ENCODE measurements around the gene CCDC181.
A peak's percentile ranks its signal among the peaks of the same experiment; 100 is the strongest.
"Not testable (repeated sequence)": the region's sequence is repeated elsewhere in the genome, so short reads cannot be mapped to it uniquely, and the experiment has no call there.

The CCDC181 gene

DNA sequence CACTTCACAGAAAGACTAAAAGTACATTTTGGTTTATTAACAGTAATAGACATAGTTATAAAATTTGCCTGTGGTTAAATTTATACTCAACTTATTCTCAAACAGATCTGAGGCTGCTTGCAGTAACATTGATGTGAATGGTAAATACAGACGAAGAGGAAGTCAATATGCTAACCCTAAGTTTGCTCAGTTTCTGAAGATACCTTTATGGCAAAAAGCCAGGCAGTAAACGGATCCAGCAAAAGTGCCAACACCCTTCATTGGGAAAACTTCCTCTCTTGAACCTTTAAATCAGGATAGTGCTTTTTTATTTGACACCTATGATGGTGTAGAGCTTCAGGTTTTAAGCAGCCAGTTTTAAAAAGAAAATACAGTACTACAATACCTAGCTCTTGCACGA, 16.6 kb upstream of the CCDC181 start:
- DNase-seq (ENCODE audit: low read depth, low spot score) = no peak
- H3K9me3 ChIP-seq (ENCODE audit: low read depth, low read length) = no peaks in the 10 kb centered on the region
- TF ChIP-seq POLR2AphosphoS5 (IDR thresholded peaks at IDR 0.05; ENCODE audit: borderline replicate concordance, low read depth, low read length) (no peak), FOXP2 (optimal IDR thresholded peaks at IDR 0.05; ENCODE audit: control extremely low read depth, extremely low read length, insufficient read depth) (no peak), EZH2 (IDR thresholded peaks at IDR 0.05) (no peak)
- H3K9ac ChIP-seq (ENCODE audit: insufficient read length) = no peak overlapping the region
- no peak overlapping the region for H3K27ac ChIP-seq
- H3K36me3 ChIP-seq (ENCODE audit: insufficient read depth, low read length) = no peaks in the 10 kb centered on the region
- no peak overlapping the region for H3K4me3 ChIP-seq

DNA sequence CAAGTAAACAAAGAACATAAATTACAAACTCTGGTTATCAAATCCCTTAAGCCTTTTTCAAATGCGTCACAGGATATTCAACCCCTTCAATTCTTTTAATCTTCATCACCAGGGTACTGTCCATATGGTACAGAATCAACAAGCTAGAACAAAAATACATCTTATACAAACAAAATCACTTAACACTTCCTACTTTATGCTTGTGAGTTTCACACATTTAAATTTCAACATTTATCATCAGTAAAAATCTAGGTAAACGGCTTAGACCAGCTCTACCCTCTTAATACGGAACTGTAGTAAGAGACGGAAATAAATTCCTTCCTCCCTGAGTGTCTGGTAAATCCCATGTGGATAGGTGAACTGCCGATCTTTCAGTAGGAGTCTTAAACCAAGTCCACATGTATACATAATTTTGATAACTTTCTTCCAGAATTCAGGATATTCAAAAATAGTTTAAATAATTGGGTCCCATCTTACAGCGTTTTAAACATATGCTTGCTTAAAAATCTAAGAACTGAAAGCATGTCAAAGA, 1.0 kb downstream of the CCDC181 start:
- no peaks in the 10 kb centered on the region for H3K36me3 ChIP-seq (ENCODE audit: insufficient read depth, low read length)
- DNase-seq (ENCODE audit: low read depth, low spot score) = no peak
- no peak for TF ChIP-seq POLR2AphosphoS5 (IDR thresholded peaks at IDR 0.05; ENCODE audit: borderline replicate concordance, low read depth, low read length)
- no peak for TF ChIP-seq EZH2 (IDR thresholded peaks at IDR 0.05)
- TF ChIP-seq FOXP2 (optimal IDR thresholded peaks at IDR 0.05; ENCODE audit: control extremely low read depth, extremely low read length, insufficient read depth) = no peak
- H3K9ac ChIP-seq (ENCODE audit: insufficient read length) = no peak overlapping the region
- no peaks in the 10 kb centered on the region for H3K9me3 ChIP-seq (ENCODE audit: low read depth, low read length)
- H3K4me3 ChIP-seq = peak overlapping the region; percentile 79; the same call in 1 of the 2 replicates
- no peak overlapping the region for H3K27ac ChIP-seq

DNA sequence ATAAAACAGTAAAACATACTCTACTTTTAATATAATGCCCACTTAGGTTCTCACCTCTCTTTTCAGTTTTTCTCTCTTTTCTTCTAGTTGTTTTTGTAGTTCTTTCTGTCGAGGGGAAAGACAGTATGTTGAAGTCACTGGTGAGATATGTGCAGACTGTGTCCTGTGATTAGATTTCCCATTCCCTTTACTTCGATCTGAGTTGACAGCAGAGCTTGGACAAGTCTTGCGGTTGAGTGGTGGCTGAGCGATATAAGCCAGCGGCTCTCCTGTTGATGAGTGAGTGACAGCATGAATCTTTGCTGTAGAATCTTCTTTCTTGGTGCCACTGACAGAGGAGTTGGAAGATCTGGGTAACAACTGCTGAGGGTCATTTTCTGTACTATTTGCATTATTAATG, 6.0 kb downstream of the CCDC181 start:
- no peaks in the 10 kb centered on the region for H3K9me3 ChIP-seq (ENCODE audit: low read depth, low read length)
- no peaks in the 10 kb centered on the region for H3K36me3 ChIP-seq (ENCODE audit: insufficient read depth, low read length)
- DNase-seq (ENCODE audit: low read depth, low spot score) = no peak

DNA sequence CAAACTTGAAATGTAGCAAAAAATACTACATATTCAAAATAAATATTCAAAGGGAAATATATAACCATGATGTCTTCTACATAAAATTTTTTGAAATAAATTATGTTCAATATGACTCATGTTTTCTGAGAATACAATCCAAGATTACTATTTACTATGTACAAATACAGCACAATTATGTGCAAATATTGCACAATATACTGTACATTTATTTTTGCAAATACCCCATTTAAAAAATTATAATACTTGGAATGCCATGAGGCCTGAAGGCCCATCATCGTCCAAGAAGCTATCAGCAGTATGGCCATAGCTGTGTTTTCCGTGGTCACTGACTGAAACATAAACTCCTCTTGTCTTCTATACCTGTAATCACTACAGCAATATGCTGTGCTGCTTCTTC, 12.3 kb downstream of the CCDC181 start:
- no peak overlapping the region for H3K9ac ChIP-seq (ENCODE audit: insufficient read length)
- no peaks in the 10 kb centered on the region for H3K9me3 ChIP-seq (ENCODE audit: low read depth, low read length)
- H3K4me3 ChIP-seq = no peak overlapping the region
- TF ChIP-seq POLR2AphosphoS5 (IDR thresholded peaks at IDR 0.05; ENCODE audit: borderline replicate concordance, low read depth, low read length) (no peak), FOXP2 (optimal IDR thresholded peaks at IDR 0.05; ENCODE audit: control extremely low read depth, extremely low read length, insufficient read depth) (no peak), EZH2 (IDR thresholded peaks at IDR 0.05) (no peak)
- no peak overlapping the region for H3K27ac ChIP-seq
- H3K36me3 ChIP-seq (ENCODE audit: insufficient read depth, low read length) = no peaks in the 10 kb centered on the region
- DNase-seq (ENCODE audit: low read depth, low spot score) = no peak

More for the DNA sequence above, 6.0 kb downstream of the CCDC181 start:
- H3K4me3 ChIP-seq = no peak overlapping the region
- no peak for TF ChIP-seq POLR2AphosphoS5 (IDR thresholded peaks at IDR 0.05; ENCODE audit: borderline replicate concordance, low read depth, low read length)
- no peak for TF ChIP-seq EZH2 (IDR thresholded peaks at IDR 0.05)
- no peak for TF ChIP-seq FOXP2 (optimal IDR thresholded peaks at IDR 0.05; ENCODE audit: control extremely low read depth, extremely low read length, insufficient read depth)
- no peak overlapping the region for H3K27ac ChIP-seq
- no peak overlapping the region for H3K9ac ChIP-seq (ENCODE audit: insufficient read length)

DNA sequence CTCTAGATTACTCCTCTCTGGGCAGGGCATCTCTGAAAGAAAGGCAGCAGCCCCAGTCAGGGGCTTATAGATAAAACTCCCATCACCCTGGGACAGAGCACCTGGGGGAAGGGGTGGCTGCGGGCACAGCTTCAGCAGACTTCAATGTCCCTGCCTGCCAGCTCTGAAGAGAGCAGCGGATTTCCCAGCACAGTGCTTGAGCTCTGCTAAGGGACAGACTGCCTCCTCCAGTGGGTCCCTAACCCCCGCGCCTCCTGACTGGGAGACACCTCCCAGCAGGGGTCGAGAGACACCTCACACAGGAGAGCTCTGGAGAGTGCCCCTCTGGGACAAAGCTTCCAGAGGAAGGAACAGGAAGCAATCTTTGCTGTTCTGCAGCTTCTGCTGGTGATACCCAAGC, 18.9 kb downstream of the CCDC181 start:
- not testable (repeated sequence) for H3K4me3 ChIP-seq; H3K27ac ChIP-seq; H3K9ac ChIP-seq (ENCODE audit: insufficient read length); H3K9me3 ChIP-seq (ENCODE audit: low read depth, low read length); H3K36me3 ChIP-seq (ENCODE audit: insufficient read depth, low read length); DNase-seq (ENCODE audit: low read depth, low spot score)

DNA sequence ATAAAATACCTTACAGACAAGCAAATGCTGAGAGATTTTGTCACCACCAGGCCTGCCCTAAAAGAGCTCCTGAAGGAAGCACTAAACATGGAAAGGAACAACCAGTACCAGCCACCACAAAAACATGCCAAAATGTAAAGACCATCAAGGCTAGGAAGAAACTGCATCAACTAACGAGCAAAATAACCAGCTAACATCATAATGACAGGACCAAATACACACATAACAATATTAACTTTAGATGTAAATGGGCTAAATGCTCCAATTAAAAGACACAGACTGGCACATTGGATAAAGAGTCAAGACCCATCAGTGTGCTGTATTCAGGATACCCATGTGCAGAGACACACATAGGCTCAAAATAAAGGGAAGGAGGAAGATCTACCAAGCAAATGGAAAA, 24.7 kb downstream of the CCDC181 start:
- not testable (repeated sequence) for H3K36me3 ChIP-seq (ENCODE audit: insufficient read depth, low read length); H3K9ac ChIP-seq (ENCODE audit: insufficient read length); H3K9me3 ChIP-seq (ENCODE audit: low read depth, low read length); H3K4me3 ChIP-seq; DNase-seq (ENCODE audit: low read depth, low spot score); H3K27ac ChIP-seq

DNA sequence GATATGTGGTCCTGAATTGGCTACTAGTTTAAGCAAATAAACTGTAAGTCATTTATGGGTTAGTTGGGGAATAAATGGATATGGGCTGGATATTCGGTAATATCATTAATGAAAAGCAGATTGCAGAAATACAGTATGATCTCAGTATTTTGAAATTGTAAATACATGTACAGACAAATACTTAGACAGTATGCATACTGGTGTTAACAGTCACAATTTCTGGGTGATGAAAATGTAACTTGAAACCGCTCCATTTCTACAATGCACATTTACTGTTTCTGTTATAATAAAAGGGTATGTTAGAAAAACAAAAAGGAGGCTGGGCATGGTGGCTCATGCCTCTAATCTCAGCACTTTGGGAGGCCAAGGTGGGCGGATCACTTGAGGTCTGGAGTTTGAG, 31.3 kb downstream of the CCDC181 start:
- TF ChIP-seq EZH2 (IDR thresholded peaks at IDR 0.05) = no peak
- no peak for TF ChIP-seq FOXP2 (optimal IDR thresholded peaks at IDR 0.05; ENCODE audit: control extremely low read depth, extremely low read length, insufficient read depth)
- TF ChIP-seq POLR2AphosphoS5 (IDR thresholded peaks at IDR 0.05; ENCODE audit: borderline replicate concordance, low read depth, low read length) = no peak
- H3K27ac ChIP-seq = no peak overlapping the region
- no peak overlapping the region for H3K9ac ChIP-seq (ENCODE audit: insufficient read length)
- no peak overlapping the region for H3K4me3 ChIP-seq
- peaks cover 5% of the 10 kb centered on the region for H3K36me3 ChIP-seq (ENCODE audit: insufficient read depth, low read length)
- no peaks in the 10 kb centered on the region for H3K9me3 ChIP-seq (ENCODE audit: low read depth, low read length)
- DNase-seq (ENCODE audit: low read depth, low spot score) = no peak

DNA sequence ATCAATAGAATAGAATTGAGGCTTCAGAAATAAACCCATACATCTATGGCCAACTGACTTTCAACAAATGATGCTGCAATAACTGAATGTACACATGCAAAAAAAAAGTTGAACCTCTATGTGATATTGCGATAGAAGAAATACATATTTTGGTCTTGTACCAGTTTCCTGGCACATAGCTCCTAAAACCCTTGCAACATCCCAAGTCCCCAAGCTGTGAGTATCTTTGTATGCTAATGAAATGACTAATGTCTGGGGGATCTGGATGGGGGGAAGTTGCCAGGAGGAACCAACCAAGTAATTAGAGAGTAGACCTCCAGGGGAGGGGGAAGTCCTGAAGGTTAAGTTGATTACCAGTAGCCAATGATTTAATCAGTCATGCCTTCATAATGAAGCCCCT, 34.9 kb downstream of the CCDC181 start:
- Histone ChIP-seq H3K36me3 (ENCODE audit: insufficient read depth, low read length) (peaks cover 29% of the 10 kb centered on the region), H3K9me3 (ENCODE audit: low read depth, low read length) (no peaks in the 10 kb centered on the region), H3K27ac (no peak overlapping the region), H3K9ac (ENCODE audit: insufficient read length) (no peak overlapping the region), H3K4me3 (no peak overlapping the region)
- no peak for TF ChIP-seq POLR2AphosphoS5 (IDR thresholded peaks at IDR 0.05; ENCODE audit: borderline replicate concordance, low read depth, low read length)
- no peak for TF ChIP-seq EZH2 (IDR thresholded peaks at IDR 0.05)
- no peak for TF ChIP-seq FOXP2 (optimal IDR thresholded peaks at IDR 0.05; ENCODE audit: control extremely low read depth, extremely low read length, insufficient read depth)
- DNase-seq (ENCODE audit: low read depth, low spot score) = no peak

DNA sequence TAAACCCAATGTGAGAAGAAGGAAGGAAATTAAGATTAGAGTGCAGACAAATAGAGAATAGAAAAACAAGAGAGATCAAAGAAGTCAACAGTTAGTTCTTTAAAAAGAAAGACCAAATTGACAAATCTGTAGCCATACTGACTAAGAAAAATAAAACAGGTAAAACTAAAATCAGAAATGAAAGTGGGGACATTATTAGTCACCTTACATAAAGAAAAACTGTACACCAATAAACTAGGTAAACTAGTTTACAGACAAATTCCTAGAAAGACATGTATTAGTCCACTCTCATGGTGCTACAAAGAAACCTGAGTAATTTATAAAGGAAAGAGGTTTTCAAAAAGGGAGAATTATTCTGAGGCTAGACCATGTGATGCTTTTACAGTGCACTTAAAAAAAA, 37.0 kb downstream of the CCDC181 start:
- no peak for TF ChIP-seq FOXP2 (optimal IDR thresholded peaks at IDR 0.05; ENCODE audit: control extremely low read depth, extremely low read length, insufficient read depth)
- TF ChIP-seq POLR2AphosphoS5 (IDR thresholded peaks at IDR 0.05; ENCODE audit: borderline replicate concordance, low read depth, low read length) = no peak
- TF ChIP-seq EZH2 (IDR thresholded peaks at IDR 0.05) = no peak
- peaks cover 36% of the 10 kb centered on the region for H3K36me3 ChIP-seq (ENCODE audit: insufficient read depth, low read length)
- no peak overlapping the region for H3K27ac ChIP-seq
- no peak for DNase-seq (ENCODE audit: low read depth, low spot score)
- H3K4me3 ChIP-seq = no peak overlapping the region
- H3K9ac ChIP-seq (ENCODE audit: insufficient read length) = no peak overlapping the region
- no peaks in the 10 kb centered on the region for H3K9me3 ChIP-seq (ENCODE audit: low read depth, low read length)
